SK-N-SH (cell line): ENCODE data around the gene SLC25A41. TPM values are rescaled to one million over a fixed set of nuclear protein-coding genes. Genes with fewer than 3 reads are reported as not detected.

Experiments
- CTCF ChIA-PET: fragments of 300-600, 350-600 bp; formaldehyde crosslinking; extraction: SDS; loops from one replicate; lab custom pipeline; 2021; lab: Yijun Ruan, JAX
- POLR2A ChIA-PET: fragments of 350-600 bp; sonication (Branson Sonifier 250); formaldehyde crosslinking; extraction: SDS; loops from one replicate; lab custom pipeline; 2020; ENCODE audit warnings: antibody characterized with exemption, inconsistent platforms; lab: Yijun Ruan, JAX
- DNase-seq: peaks from one replicate; pipeline ENCODE4 v3.0.0; 2012
- H2AFZ ChIP-seq: fragments of 200-600 bp; sonication (generic); 2 replicates; pipeline ENCODE4 v1.8.1; 2016; ENCODE audit warnings: antibody characterized with exemption, mild to moderate bottlenecking, low read depth
- H3F3A ChIP-seq: fragments of 200-600 bp; sonication (generic); replicated peaks from 2 replicates; pipeline ENCODE3; 2016; ENCODE audit warnings: antibody characterized with exemption, mild to moderate bottlenecking; ENCODE audit not compliant: insufficient read depth
- H3K27ac ChIP-seq, 2 experiments: fragments of 200-500 bp in 1 of 2; fragments of 200-600 bp in 1 of 2; sonication (Bioruptor generic) in 1 of 2; sonication (generic), shearing (Covaris generic) in 1 of 2; 2 replicates each; pipeline versions ENCODE4 v1.5.1 to v1.6.1; 2014 to 2016; ENCODE audit warnings: low read depth in 2 of 2, inconsistent platforms in 1 of 2, low read length in 1 of 2, mild to moderate bottlenecking in 1 of 2, mixed read lengths in 1 of 2
- H3K27me3 ChIP-seq: fragments of 200-600 bp; sonication (generic), shearing (Covaris generic); 2 replicates; pipeline ENCODE4 v1.6.1; 2016; ENCODE audit warnings: mixed run types; ENCODE audit not compliant: insufficient read depth
- H3K36me3 ChIP-seq, 2 experiments: fragments of 200-500 bp in 1 of 2; fragments of 200-600 bp in 1 of 2; sonication (Bioruptor generic) in 1 of 2; sonication (generic) in 1 of 2; replicated peaks in 1 of 2; 2 replicates each; pipeline versions ENCODE3 to v1.5.1; 2014 to 2016; ENCODE audit warnings: low read length in 1 of 2, mild to moderate bottlenecking in 1 of 2; ENCODE audit not compliant: insufficient read depth in 2 of 2, control insufficient read depth in 1 of 2
- H3K4me1 ChIP-seq, 2 experiments: fragments of 200-500 bp in 1 of 2; fragments of 200-600 bp in 1 of 2; sonication (Bioruptor generic) in 1 of 2; sonication (generic), shearing (Covaris generic) in 1 of 2; 2 replicates each; pipeline versions ENCODE4 v1.5.1 to v1.6.1; 2014 to 2016; ENCODE audit warnings: low read depth in 1 of 2, low read length in 1 of 2, mixed run types in 1 of 2; ENCODE audit not compliant: insufficient read depth in 2 of 2, control insufficient read depth in 1 of 2
- H3K4me2 ChIP-seq: fragments of 200-600 bp; sonication (generic), shearing (Covaris generic); 2 replicates; pipeline ENCODE4 v1.6.1; 2017; ENCODE audit warnings: mixed run types
- H3K4me3 ChIP-seq, 2 experiments: fragments of 200-500 bp in 1 of 2; fragments of 200-600 bp in 1 of 2; sonication (Bioruptor generic) in 1 of 2; sonication (generic), shearing (Covaris generic) in 1 of 2; 2 replicates each; pipeline versions ENCODE4 v1.5.1 to v1.8.1; 2014 to 2016; ENCODE audit warnings: low read depth in 2 of 2, inconsistent platforms in 1 of 2, low read length in 1 of 2, mild to moderate bottlenecking in 1 of 2, mixed read lengths in 1 of 2, moderate library complexity in 1 of 2
- H3K79me2 ChIP-seq: fragments of 200-600 bp; sonication (generic); 2 replicates; pipeline ENCODE4 v1.8.1; 2017; ENCODE audit warnings: mild to moderate bottlenecking; ENCODE audit not compliant: insufficient read depth
- H3K9ac ChIP-seq: fragments of 200-600 bp; sonication (generic); 2 replicates; pipeline ENCODE4 v1.6.1; 2017; ENCODE audit warnings: mixed run types
- H3K9me2 ChIP-seq: fragments of 200-600 bp; sonication (generic); 2 replicates; pipeline ENCODE4 v1.6.1; 2017; ENCODE audit warnings: mixed run types
- H3K9me3 ChIP-seq: fragments of 200-600 bp; sonication (generic); 2 replicates; pipeline ENCODE4 v1.6.1; 2017; ENCODE audit warnings: mixed run types, mild to moderate bottlenecking, moderate library complexity
- H4K20me1 ChIP-seq: fragments of 200-600 bp; sonication (generic); 2 replicates; pipeline ENCODE4 v1.6.1; 2017; ENCODE audit warnings: mild to moderate bottlenecking, mixed run types; ENCODE audit not compliant: insufficient read depth
- CHD2 ChIP-seq: fragments of 150-350 bp; IDR thresholded peaks from 2 replicates; pipeline ENCODE4 v1.6.1; 2018; ENCODE audit warnings: low read length; ENCODE audit not compliant: partially characterized antibody
- ELF1 ChIP-seq: IDR thresholded peaks from 2 replicates; pipeline ENCODE4 v1.4.0; 2012
- EP300 ChIP-seq, 2 experiments: IDR thresholded peaks; 2 replicates each; pipeline versions ENCODE4 v1.4.0 to v1.6.1; 2012; ENCODE audit warnings: borderline replicate concordance in 1 of 2, low read depth in 1 of 2, low read length in 1 of 2
- FOXM1 ChIP-seq: IDR thresholded peaks from 2 replicates; pipeline ENCODE4 v1.4.0; 2012; ENCODE audit warnings: low read depth, mild to moderate bottlenecking
- JUND ChIP-seq: IDR thresholded peaks from 2 replicates; pipeline ENCODE4 v1.4.0; 2012
- MAX ChIP-seq: IDR thresholded peaks from 2 replicates; pipeline ENCODE4 v1.4.0; 2012; ENCODE audit warnings: low read depth
- MEF2A ChIP-seq: IDR thresholded peaks from 2 replicates; pipeline ENCODE4 v1.4.0; 2012; ENCODE audit warnings: low read depth, borderline replicate concordance
- MXI1 ChIP-seq: IDR thresholded peaks from 2 replicates; pipeline ENCODE4 v1.6.1; 2012; ENCODE audit warnings: mild to moderate bottlenecking, low read depth, low read length, improper control_type of control experiment
- NFIC ChIP-seq: IDR thresholded peaks from 2 replicates; pipeline ENCODE4 v1.4.0; 2012; ENCODE audit warnings: borderline replicate concordance
- RAD21 ChIP-seq: IDR thresholded peaks from 2 replicates; pipeline ENCODE4 v1.6.1; 2012; ENCODE audit warnings: mild to moderate bottlenecking, low read length
- SIN3A ChIP-seq: IDR thresholded peaks from 2 replicates; pipeline ENCODE4 v1.6.1; 2012; ENCODE audit warnings: low read depth, mild to moderate bottlenecking, low read length, moderate library complexity, borderline replicate concordance
- TEAD4 ChIP-seq: IDR thresholded peaks from 2 replicates; pipeline ENCODE4 v1.4.0; 2012; ENCODE audit warnings: mild to moderate bottlenecking, borderline replicate concordance; ENCODE audit not compliant: insufficient read depth
- YY1 ChIP-seq: IDR thresholded peaks from 2 replicates; pipeline ENCODE4 v1.4.0; 2012; ENCODE audit warnings: low read depth, mild to moderate bottlenecking
- WGBS: methylation state at CpG from one replicate; pipeline ENCODE4 v1.1.6; 2017; ENCODE audit warnings: low lambda C conversion rate; 5-methylcytosine and 5-hydroxymethylcytosine counted together
- polyA plus RNA-seq, 3 experiments: library from polyadenylated mRNA; depleted of rRNA; stranded (reverse); fragments of >200 nt; gene quantifications; 2 replicates each; pipeline ENCODE4 v1.2.3, GENCODE V29; 2012
- TF ChIP-seq, protein P1 (sequence below): IDR thresholded peaks from 2 replicates; pipeline ENCODE4 v1.4.0; 2012; ENCODE audit warnings: low read depth, borderline replicate concordance
- TF ChIP-seq, protein P2 (sequence below): IDR thresholded peaks from 2 replicates; pipeline ENCODE4; 2012

SLC25A41 gene
- polyA plus RNA-seq, 1 of the 3 experiments (the other 2 are of a cell fraction): 0.12 TPM

DNA sequence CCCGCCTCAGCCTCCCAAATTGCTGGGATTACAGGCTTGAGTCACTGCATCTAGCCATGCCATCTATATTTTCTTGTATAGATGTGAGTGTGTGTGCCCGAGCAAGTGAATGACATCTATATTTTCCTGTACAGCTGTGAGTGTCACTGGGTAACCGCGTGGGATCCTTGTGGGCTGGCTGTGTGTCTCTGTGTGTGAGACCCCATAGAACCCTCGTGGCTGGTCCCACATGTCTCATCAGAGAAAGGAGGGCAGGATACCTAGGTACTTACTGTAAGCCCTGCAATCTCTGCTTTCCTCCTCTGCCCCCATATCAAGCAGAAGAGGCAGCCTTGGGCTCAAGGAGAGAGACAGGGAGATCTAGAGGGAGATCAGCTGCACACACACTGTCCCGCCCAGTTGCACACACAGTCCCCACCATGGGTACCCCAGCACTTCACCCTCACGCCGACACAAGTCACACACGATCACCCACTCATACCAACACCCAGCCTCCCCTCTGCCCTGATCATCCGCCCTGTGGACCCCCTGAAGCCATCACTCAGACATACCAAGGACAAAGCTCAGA lies 47.4 kb upstream of the SLC25A41 start (continued):
- TF ChIP-seq, protein P1, sequence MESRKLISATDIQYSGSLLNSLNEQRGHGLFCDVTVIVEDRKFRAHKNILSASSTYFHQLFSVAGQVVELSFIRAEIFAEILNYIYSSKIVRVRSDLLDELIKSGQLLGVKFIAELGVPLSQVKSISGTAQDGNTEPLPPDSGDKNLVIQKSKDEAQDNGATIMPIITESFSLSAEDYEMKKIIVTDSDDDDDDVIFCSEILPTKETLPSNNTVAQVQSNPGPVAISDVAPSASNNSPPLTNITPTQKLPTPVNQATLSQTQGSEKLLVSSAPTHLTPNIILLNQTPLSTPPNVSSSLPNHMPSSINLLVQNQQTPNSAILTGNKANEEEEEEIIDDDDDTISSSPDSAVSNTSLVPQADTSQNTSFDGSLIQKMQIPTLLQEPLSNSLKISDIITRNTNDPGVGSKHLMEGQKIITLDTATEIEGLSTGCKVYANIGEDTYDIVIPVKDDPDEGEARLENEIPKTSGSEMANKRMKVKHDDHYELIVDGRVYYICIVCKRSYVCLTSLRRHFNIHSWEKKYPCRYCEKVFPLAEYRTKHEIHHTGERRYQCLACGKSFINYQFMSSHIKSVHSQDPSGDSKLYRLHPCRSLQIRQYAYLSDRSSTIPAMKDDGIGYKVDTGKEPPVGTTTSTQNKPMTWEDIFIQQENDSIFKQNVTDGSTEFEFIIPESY: no peak
- TF ChIP-seq JUND (no peak), EP300 (IDR thresholded peaks at IDR 0.05; ENCODE audit: borderline replicate concordance in 1 of 2, low read depth in 1 of 2, low read length in 1 of 2) (no peak), MXI1 (no peak)

- H3F3A ChIP-seq: no peaks in the 10 kb centered on the region
- POLR2A ChIA-PET: no interaction called here
These were observed 46.4 kb upstream of the SLC25A41 start for GRCh38 chr19:6479836-6480398.

More at GRCh38 chr19:6479836-6480398, 46.4 kb upstream of the SLC25A41 start:
- Histone ChIP-seq H2AFZ (no peak overlapping the region), H3K4me3 (no peak overlapping the region), H3K79me2 (no peaks in the 10 kb centered on the region), H3K27me3 (peaks cover 11% of the 10 kb centered on the region), H3K9me3 (no peaks in the 10 kb centered on the region), H3K4me1 (peaks cover 0 to 14% of the 10 kb centered on the region in 2 experiments; a peak in 1 of 4 replicates), H3K9me2 (no peaks in the 10 kb centered on the region), H3K4me2 (no peak overlapping the region), H3K9ac (no peak overlapping the region), H3K36me3 (no peaks in the 10 kb centered on the region), H4K20me1 (no peaks in the 10 kb centered on the region), H3K27ac (no peak overlapping the region)
- WGBS: 86% methylated on average over 4 of the region's 7 CpGs
- TF ChIP-seq ELF1 (no peak), MEF2A (no peak), YY1 (no peak), MAX (no peak), FOXM1 (no peak), SIN3A (no peak), CHD2 (no peak), JUND (no peak), EP300 (IDR thresholded peaks at IDR 0.05; ENCODE audit: borderline replicate concordance in 1 of 2, low read depth in 1 of 2, low read length in 1 of 2) (no peak), RAD21 (no peak), TEAD4 (no peak), NFIC (no peak)
- TF ChIP-seq, protein P2, sequence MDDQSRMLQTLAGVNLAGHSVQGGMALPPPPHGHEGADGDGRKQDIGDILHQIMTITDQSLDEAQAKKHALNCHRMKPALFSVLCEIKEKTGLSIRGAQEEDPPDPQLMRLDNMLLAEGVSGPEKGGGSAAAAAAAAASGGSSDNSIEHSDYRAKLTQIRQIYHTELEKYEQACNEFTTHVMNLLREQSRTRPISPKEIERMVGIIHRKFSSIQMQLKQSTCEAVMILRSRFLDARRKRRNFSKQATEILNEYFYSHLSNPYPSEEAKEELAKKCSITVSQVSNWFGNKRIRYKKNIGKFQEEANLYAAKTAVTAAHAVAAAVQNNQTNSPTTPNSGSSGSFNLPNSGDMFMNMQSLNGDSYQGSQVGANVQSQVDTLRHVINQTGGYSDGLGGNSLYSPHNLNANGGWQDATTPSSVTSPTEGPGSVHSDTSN: no peak
- no peak for DNase-seq
- CTCF ChIA-PET: no interaction called here
